ENCODE data around the gene ATRNL1. TPM values are rescaled to one million over a fixed set of nuclear protein-coding genes. Genes with fewer than 3 reads are reported as not detected.

Gene ATRNL1
- total and polyA plus RNA-seq, 2 donors from 2014 or later, result 2.4 to 7.1 TPM

GRCh38 chr10:115665549-115665948 is 572.4 kb downstream of the ATRNL1 start:
- no peaks in the 10 kb centered on the region for H3K4me1 ChIP-seq (ENCODE audit: control insufficient read depth in 2 of 3, insufficient read depth in 2 of 3, low read depth in 1 of 3, low read length in 3 of 3)
- no peak overlapping the region for H3K9ac ChIP-seq (ENCODE audit: low read length in 3 of 3)
- H3K9me3 ChIP-seq (ENCODE audit: control insufficient read depth in 2 of 3, insufficient read depth in 1 of 3, low read length in 3 of 3), result no peaks in the 10 kb centered on the region
- DNase-seq (no peak), FAIRE-seq (no peak)
- H3K36me3 ChIP-seq (ENCODE audit: control insufficient read depth in 2 of 3, insufficient read depth in 3 of 3, low read length in 3 of 3), result no peaks in the 10 kb centered on the region
- no peak overlapping the region for H3K4me3 ChIP-seq (ENCODE audit: low read length in 3 of 3)
- H3K27me3 ChIP-seq (ENCODE audit: control insufficient read depth, insufficient read depth, low read length), result no peaks in the 10 kb centered on the region
- TF ChIP-seq CTCF (IDR thresholded peaks at IDR 0.05; ENCODE audit: borderline replicate concordance, extremely low read depth, insufficient read depth), result no peak
- intact Hi-C loops (cut with DNase I), result no loop called here
- H3K27ac ChIP-seq (ENCODE audit: low read depth in 2 of 2, low read length in 2 of 2), result no peak overlapping the region

- no peak overlapping the region for H3K27ac ChIP-seq (ENCODE audit: low read depth in 2 of 2, low read length in 2 of 2)
- TF ChIP-seq CTCF (IDR thresholded peaks at IDR 0.05; ENCODE audit: borderline replicate concordance, extremely low read depth, insufficient read depth), result no peak
- no peak overlapping the region for H3K4me3 ChIP-seq (ENCODE audit: low read length in 3 of 3)
- no peaks in the 10 kb centered on the region for H3K27me3 ChIP-seq (ENCODE audit: control insufficient read depth, insufficient read depth, low read length)
- H3K4me1 ChIP-seq (ENCODE audit: control insufficient read depth in 2 of 3, insufficient read depth in 2 of 3, low read depth in 1 of 3, low read length in 3 of 3), result no peaks in the 10 kb centered on the region
- FAIRE-seq, result no peak
- no peaks in the 10 kb centered on the region for H3K9me3 ChIP-seq (ENCODE audit: control insufficient read depth in 2 of 3, insufficient read depth in 1 of 3, low read length in 3 of 3)
- intact Hi-C loops (cut with DNase I), result no loop called here
- H3K9ac ChIP-seq (ENCODE audit: low read length in 3 of 3), result no peak overlapping the region
- no peaks in the 10 kb centered on the region for H3K36me3 ChIP-seq (ENCODE audit: control insufficient read depth in 2 of 3, insufficient read depth in 3 of 3, low read length in 3 of 3)
- no peak for DNase-seq
Measured at GRCh38 chr10:115674496-115674895, 581.3 kb downstream of the ATRNL1 start.

- no peak overlapping the region for H3K27ac ChIP-seq (ENCODE audit: low read depth in 2 of 2, low read length in 2 of 2)
- intact Hi-C loops (cut with DNase I), result no loop called here
- no peak overlapping the region for H3K9ac ChIP-seq (ENCODE audit: low read length in 3 of 3)
- no peaks in the 10 kb centered on the region for H3K9me3 ChIP-seq (ENCODE audit: control insufficient read depth in 2 of 3, insufficient read depth in 1 of 3, low read length in 3 of 3)
- no peak for FAIRE-seq
- no peaks in the 10 kb centered on the region for H3K4me1 ChIP-seq (ENCODE audit: control insufficient read depth in 2 of 3, insufficient read depth in 2 of 3, low read depth in 1 of 3, low read length in 3 of 3)
- DNase-seq, result no peak
- no peaks in the 10 kb centered on the region for H3K27me3 ChIP-seq (ENCODE audit: control insufficient read depth, insufficient read depth, low read length)
- H3K36me3 ChIP-seq (ENCODE audit: control insufficient read depth in 2 of 3, insufficient read depth in 3 of 3, low read length in 3 of 3), result no peaks in the 10 kb centered on the region
- no peak overlapping the region for H3K4me3 ChIP-seq (ENCODE audit: low read length in 3 of 3)
- no peak for TF ChIP-seq CTCF (IDR thresholded peaks at IDR 0.05; ENCODE audit: borderline replicate concordance, extremely low read depth, insufficient read depth)
Measured at GRCh38 chr10:115696747-115697146, 603.6 kb downstream of the ATRNL1 start.

- Histone ChIP-seq H3K27ac (ENCODE audit: low read depth in 2 of 2, low read length in 2 of 2) (no peak overlapping the region), H3K9ac (ENCODE audit: low read length in 3 of 3) (no peak overlapping the region), H3K4me1 (ENCODE audit: control insufficient read depth in 2 of 3, insufficient read depth in 2 of 3, low read depth in 1 of 3, low read length in 3 of 3) (no peaks in the 10 kb centered on the region), H3K4me3 (ENCODE audit: low read length in 3 of 3) (no peak overlapping the region), H3K9me3 (ENCODE audit: control insufficient read depth in 2 of 3, insufficient read depth in 1 of 3, low read length in 3 of 3) (no peaks in the 10 kb centered on the region), H3K36me3 (ENCODE audit: control insufficient read depth in 2 of 3, insufficient read depth in 3 of 3, low read length in 3 of 3) (no peaks in the 10 kb centered on the region), H3K27me3 (ENCODE audit: control insufficient read depth, insufficient read depth, low read length) (no peaks in the 10 kb centered on the region)
- FAIRE-seq (no peak), DNase-seq (peak in 1 of 5 donors; percentile 7)
- no peak for TF ChIP-seq CTCF (IDR thresholded peaks at IDR 0.05; ENCODE audit: borderline replicate concordance, extremely low read depth, insufficient read depth)
- intact Hi-C loops (cut with DNase I), result no loop called here
Measured at GRCh38 chr10:115706026-115706425, 612.9 kb downstream of the ATRNL1 start.

Measured in kidney (tissue), 14 donors.